ENCODE measurements around the gene PRSS27. TPM values are rescaled to one million over a fixed set of nuclear protein-coding genes. Genes with fewer than 3 reads are reported as not detected.
A peak's percentile ranks its signal among the peaks of the same experiment; 100 is the strongest.
"Not testable (repeated sequence)": the region's sequence is repeated elsewhere in the genome, so short reads cannot be mapped to it uniquely, and the experiment has no call there.

Gene PRSS27
- total RNA-seq, 1 donor, result 0.86 TPM

DNA sequence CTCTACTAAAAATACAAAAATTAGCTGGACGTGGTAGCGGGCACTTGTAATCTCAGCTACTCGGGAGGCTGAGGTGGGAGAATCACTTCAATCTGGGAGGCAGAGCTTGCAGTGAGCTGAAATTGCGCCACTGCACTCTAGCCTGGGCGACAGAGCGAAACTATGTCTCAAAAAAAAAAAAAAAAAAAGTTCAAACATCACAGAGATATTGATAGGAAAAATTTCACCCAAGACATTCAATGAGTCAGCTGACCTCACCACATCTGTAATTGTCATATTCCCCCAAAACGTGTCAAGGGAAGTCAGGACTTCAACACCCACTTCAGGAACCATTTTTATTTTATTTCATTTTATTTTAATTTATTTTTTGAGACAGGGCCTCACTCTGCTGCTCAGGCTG lies 8.0 kb upstream of the PRSS27 start:
- H3K4me3 ChIP-seq (ENCODE audit: low read depth, low read length), result no peak overlapping the region
- TF ChIP-seq, protein P1, sequence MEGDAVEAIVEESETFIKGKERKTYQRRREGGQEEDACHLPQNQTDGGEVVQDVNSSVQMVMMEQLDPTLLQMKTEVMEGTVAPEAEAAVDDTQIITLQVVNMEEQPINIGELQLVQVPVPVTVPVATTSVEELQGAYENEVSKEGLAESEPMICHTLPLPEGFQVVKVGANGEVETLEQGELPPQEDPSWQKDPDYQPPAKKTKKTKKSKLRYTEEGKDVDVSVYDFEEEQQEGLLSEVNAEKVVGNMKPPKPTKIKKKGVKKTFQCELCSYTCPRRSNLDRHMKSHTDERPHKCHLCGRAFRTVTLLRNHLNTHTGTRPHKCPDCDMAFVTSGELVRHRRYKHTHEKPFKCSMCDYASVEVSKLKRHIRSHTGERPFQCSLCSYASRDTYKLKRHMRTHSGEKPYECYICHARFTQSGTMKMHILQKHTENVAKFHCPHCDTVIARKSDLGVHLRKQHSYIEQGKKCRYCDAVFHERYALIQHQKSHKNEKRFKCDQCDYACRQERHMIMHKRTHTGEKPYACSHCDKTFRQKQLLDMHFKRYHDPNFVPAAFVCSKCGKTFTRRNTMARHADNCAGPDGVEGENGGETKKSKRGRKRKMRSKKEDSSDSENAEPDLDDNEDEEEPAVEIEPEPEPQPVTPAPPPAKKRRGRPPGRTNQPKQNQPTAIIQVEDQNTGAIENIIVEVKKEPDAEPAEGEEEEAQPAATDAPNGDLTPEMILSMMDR (IDR thresholded peaks at IDR 0.05; ENCODE audit: insufficient read depth, low read depth, low read length), result no peak
- DNase-seq (ENCODE audit: low read depth), result no peak

GRCh38 chr16:2726923-2727322 lies 6.9 kb upstream of the PRSS27 start:
- TF ChIP-seq, protein P1 (IDR thresholded peaks at IDR 0.05; ENCODE audit: insufficient read depth, low read depth, low read length), result no peak
- DNase-seq (ENCODE audit: low read depth), result no peak
- no peak overlapping the region for H3K4me3 ChIP-seq (ENCODE audit: low read depth, low read length)

- DNase-seq (ENCODE audit: low read depth), result no peak
- TF ChIP-seq, protein P1 (IDR thresholded peaks at IDR 0.05; ENCODE audit: insufficient read depth, low read depth, low read length), result no peak
- H3K4me3 ChIP-seq (ENCODE audit: low read depth, low read length), result no peak overlapping the region
These were observed 4.9 kb upstream of the PRSS27 start for GRCh38 chr16:2724816-2725348.

GRCh38 chr16:2724088-2724676 lies 4.2 kb upstream of the PRSS27 start:
- H3K4me3 ChIP-seq (ENCODE audit: low read depth, low read length), result no peak overlapping the region
- TF ChIP-seq, protein P1 (IDR thresholded peaks at IDR 0.05; ENCODE audit: insufficient read depth, low read depth, low read length), result no peak
- DNase-seq (ENCODE audit: low read depth), result no peak

GRCh38 chr16:2721634-2722173 lies 1.7 kb upstream of the PRSS27 start:
- peak overlapping the region; percentile 65 for H3K4me3 ChIP-seq (ENCODE audit: low read depth, low read length)
- DNase-seq (ENCODE audit: low read depth), result not testable (repeated sequence)

DNA sequence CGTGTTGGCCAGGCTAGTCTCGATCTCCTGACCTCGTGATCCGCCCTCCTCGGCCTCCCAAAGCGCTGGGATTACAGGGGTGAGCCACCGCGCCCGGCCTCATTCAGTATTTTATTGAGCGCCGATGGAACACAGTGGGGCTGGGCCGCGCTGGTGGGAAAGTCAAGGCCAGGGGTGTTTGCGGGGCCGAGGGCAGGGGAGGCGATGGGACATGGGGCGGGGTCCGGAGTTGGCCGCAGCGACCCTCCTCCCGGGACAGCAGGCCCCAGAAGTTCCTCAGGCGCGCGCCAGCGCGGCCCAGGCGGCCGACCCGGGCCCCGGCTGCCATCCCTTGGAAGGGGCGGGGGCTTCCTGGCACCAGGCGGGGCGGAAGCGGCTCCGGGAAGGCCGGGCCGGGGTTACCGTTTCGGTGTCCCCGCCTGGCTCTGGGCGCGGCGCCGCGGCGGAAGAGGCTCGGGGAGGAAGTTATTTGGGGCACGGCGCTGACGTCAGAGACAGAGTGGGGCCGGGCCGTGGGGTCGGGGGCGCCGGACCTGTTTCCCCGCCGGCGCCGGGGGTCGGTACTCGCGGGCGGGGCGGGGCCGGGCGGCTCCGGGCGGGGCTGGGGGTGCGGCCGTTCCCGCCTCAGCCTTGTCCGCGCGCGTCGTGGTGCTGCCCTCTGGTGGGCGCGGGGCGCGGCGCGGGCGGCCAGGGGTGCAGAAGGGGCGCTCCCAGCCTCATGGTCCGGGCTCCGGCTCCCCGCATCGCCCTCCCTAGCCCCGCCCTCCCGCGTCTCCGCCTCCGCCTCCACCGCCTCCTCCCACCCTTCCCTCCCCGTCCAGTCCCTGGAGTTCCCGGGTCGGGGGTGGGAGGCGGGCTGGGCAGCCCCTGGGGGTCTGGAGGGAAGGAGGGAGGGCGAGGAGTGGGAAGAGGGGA lies 952 bp upstream of the PRSS27 start:
- H3K4me3 ChIP-seq (ENCODE audit: low read depth, low read length), result peak overlapping the region; percentile 65
- DNase-seq (ENCODE audit: low read depth), result peak; percentile 83
- TF ChIP-seq, protein P1 (IDR thresholded peaks at IDR 0.05; ENCODE audit: insufficient read depth, low read depth, low read length), result peak; percentile 48

Data from fibroblast of villous mesenchyme (primary cell).